ENCODE measurements around the gene BRF1. TPM values are rescaled to one million over a fixed set of nuclear protein-coding genes. Genes with fewer than 3 reads are reported as not detected.

The BRF1 gene
- total RNA-seq, 2 donors from 2014 or later: 16.2 to 17.2 TPM

DNA sequence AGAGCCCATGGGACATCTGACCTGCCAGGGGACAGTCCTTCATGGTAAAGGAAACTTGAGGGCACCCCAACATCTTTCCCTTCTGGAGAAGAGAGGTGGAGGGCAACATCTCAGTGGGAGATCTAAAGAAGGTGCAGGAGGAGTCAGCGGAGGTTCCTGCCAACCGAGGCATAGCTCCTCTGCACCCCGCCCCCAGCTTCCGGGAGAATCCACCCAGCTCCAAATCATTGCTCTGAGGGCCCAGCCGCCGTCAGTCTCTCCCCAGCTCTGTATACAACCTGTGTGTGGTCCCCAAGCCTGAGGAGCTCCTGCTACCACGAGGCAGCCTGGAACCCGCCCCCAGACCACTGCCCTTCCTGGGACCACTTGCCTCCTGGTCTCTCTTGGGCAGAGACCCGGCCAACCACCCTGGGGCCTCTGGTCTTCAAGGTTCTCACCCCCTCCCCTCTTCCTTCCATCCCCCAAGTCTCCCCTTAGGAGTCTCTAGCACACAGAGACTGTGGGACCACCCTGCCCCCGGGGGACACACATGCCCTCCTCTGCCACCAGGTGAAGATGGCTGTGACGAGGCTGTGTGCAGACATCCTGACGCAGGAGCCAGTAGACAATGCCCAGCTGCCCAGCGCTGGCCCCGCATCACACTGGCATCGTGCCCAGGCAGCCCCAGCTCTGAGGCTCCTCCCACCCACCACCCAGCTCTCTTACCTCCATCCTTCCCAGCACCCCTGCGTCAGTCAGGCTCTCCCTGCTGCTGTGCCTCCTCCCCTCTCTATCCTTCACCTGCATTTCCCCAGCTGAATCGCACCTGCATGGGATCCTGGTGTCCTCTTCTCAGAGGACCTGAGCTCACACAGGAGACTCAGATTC lies 106.7 kb downstream of the BRF1 start:
- DNase-seq (ENCODE audit: low spot score): no peak
- H3K9me3 ChIP-seq: no peaks in the 10 kb centered on the region
- H3K27ac ChIP-seq: peak overlapping the region; percentile 40 to 57
- no peak overlapping the region for H3K4me3 ChIP-seq
- H3K27me3 ChIP-seq: peaks cover 4 to 20% of the 10 kb centered on the region in 2 donors
- no peak for TF ChIP-seq CTCF (IDR thresholded peaks at IDR 0.05)
- H3K36me3 ChIP-seq: no peaks in the 10 kb centered on the region
- H3K4me1 ChIP-seq: peaks cover 0 to 64% of the 10 kb centered on the region in 2 donors

DNA sequence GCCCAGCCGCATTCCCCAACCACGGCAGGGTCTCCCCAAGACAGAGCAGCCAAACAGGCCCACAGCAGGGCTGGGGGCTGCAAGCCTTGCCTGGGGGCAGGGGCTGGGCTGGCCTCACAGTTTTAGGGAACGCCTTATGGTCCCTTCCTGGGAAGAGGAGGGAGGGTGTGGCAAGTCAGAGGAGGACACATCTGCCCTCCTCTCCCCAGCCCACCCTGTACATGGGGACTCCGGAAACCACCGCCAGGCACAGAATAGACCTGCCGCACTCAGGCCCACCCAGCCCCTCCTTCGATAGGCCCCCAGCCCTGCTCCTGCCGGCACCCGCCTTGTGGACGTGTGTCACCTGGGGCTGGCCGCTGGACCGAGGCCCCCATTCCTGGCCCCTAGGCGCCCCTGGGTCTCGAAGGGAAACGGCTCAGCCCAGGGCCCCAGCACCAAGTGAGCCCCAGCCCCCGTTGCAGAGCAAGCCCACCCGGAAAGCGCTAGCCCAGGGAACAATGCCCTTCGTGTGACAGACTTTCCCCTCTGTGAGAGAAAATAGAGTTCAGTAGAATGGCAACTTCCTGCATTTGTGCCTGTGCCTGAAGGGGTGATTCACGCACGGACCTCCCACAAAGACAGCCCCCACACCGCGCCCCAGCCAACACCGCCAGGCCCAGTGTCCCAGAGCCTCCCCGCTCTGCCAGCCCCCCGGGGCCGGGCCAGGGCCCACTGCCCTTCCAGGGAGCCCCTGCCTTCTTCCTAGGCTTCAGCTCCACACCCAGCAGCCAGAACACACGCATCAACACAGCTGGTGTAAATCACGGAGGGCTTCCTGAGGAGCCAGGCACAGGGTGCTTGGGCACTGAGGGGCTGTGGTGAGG lies 107.7 kb downstream of the BRF1 start:
- Histone ChIP-seq H3K9me3 (peaks cover 0 to under 1% of the 10 kb centered on the region in 2 donors), H3K4me3 (no peak overlapping the region), H3K4me1 (peaks cover 0 to 55% of the 10 kb centered on the region in 2 donors), H3K27ac (peak overlapping the region; percentile 33 to 42), H3K36me3 (no peaks in the 10 kb centered on the region), H3K27me3 (peaks cover 4 to 20% of the 10 kb centered on the region in 2 donors)
- no peak for DNase-seq (ENCODE audit: low spot score)
- TF ChIP-seq CTCF (IDR thresholded peaks at IDR 0.05): no peak

DNA sequence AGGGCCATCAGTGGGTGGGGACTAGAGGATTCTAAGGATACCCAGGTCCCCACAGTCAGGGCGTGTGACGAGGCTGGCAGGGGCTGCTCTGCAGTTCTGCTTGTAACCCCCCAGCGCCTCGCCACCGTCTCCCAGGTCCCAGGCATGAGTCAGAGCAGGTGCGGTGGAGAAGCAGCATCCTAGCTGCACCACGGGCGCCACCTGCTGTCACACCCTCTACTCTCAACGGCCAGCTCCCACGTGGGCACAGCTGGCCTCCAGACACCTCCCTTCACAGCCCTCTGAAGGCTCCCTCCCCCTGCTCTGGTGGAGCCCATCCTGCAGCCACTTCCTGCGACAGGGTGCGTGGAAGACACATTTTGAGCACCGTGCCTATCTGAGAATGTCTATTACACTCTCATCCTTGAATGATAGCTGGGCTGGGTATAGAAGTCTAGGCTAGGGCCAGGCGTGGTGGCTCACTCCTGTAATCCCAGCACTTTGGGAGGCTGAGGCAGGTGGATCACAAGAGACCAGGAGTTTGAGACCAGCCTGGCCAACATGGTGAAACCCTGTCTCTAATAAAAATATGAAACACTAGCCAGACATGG lies 112.8 kb downstream of the BRF1 start:
- peaks cover 0 to 5% of the 10 kb centered on the region in 2 donors for H3K4me1 ChIP-seq
- no peaks in the 10 kb centered on the region for H3K27me3 ChIP-seq
- H3K4me3 ChIP-seq: no peak overlapping the region
- no peak overlapping the region for H3K27ac ChIP-seq
- no peak for TF ChIP-seq CTCF (IDR thresholded peaks at IDR 0.05)
- no peaks in the 10 kb centered on the region for H3K36me3 ChIP-seq
- peaks cover 0 to 5% of the 10 kb centered on the region in 2 donors for H3K9me3 ChIP-seq
- no peak for DNase-seq (ENCODE audit: low spot score)

DNA sequence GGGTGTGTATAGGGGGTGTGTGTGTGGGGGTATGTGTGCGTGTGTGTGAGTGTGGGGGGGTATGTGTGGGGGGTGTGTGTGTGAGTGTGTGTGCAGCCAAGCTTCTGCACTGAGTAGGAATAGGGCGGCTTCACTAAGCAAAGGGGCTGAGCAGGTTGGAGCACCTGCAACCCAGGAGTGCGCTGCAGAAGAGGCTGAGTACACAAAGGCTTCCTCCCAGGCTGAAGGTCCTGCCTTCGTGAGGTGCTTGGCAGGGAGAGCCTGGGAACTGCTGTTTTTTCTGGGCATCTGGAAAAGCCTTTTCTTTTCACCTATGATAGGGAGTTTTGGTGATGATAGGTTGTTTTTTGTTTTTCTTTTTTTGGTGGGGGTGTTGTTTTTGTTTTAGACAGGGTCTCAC lies 113.7 kb downstream of the BRF1 start:
- Histone ChIP-seq H3K4me1 (peaks cover 0 to 4% of the 10 kb centered on the region in 2 donors), H3K4me3 (no peak overlapping the region), H3K9me3 (peaks cover 0 to 5% of the 10 kb centered on the region in 2 donors), H3K27ac (no peak overlapping the region), H3K36me3 (no peaks in the 10 kb centered on the region), H3K27me3 (no peaks in the 10 kb centered on the region)
- TF ChIP-seq CTCF (IDR thresholded peaks at IDR 0.05): no peak
- DNase-seq (ENCODE audit: low spot score): no peak

DNA sequence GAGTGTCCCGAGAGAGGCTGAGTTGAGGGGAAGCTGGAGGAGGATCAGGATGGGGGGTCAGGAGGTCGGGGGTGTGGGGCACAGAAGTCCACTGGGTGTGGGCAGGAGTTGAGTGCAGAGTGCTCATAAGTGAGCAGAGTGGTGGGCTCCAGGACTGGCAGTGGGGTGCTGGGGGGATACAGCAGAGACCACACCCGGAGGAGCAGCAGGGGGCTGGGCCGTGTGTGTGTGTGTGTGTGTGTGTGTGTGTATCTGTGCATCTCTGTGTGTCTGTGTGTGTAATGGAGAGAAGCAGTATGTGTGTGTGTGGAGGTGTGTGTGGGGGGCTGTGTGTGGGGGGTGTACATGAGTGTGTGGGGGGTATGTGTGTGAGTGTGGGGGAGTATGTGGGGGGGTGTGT lies 114.8 kb downstream of the BRF1 start:
- Histone ChIP-seq H3K9me3 (peaks cover 0 to 5% of the 10 kb centered on the region in 2 donors), H3K4me1 (peaks cover 0 to 12% of the 10 kb centered on the region in 2 donors), H3K27me3 (no peaks in the 10 kb centered on the region), H3K36me3 (no peaks in the 10 kb centered on the region), H3K4me3 (no peak overlapping the region), H3K27ac (no peak overlapping the region)
- no peak for TF ChIP-seq CTCF (IDR thresholded peaks at IDR 0.05)
- DNase-seq (ENCODE audit: low spot score): no peak

All from right atrium auricular region (tissue), 2 donors.